ENCODE results near the gene OSBPL8. TPM values are rescaled to one million over a fixed set of nuclear protein-coding genes. Genes with fewer than 3 reads are reported as not detected.

The OSBPL8 gene
- total and polyA plus RNA-seq, 9 of the 15 experiments (the other 6 are each of a cell fraction or from before 2014, with no cell fraction given) = 17.4 to 82.7 (median 42.8) TPM

GRCh38 chr12:76383988-76384387, 175.6 kb downstream of the OSBPL8 start:
- H3K4me2 ChIP-seq (ENCODE audit: insufficient read depth, low read length) = no peak overlapping the region
- no TSS peak for BruUV-seq (replicated peaks)
- ATAC-seq = no peak
- POLR2A ChIA-PET = interaction anchor here (0.9 to 1.3 kb wide), 2 partner anchors 12 to 25 kb away, joined by 3 to 5 read pairs; no protein-coding TSS in a partner anchor
- 98% methylated on average over 3 of the region's 3 CpGs for WGBS (ENCODE audit: insufficient coverage, low coverage, missing lambda C conversion rate)
- no peaks in the 10 kb centered on the region for H3K79me2 ChIP-seq (ENCODE audit: control insufficient read depth, insufficient read depth, low read length)
- no peak overlapping the region for H3K4me3 ChIP-seq
- no peak overlapping the region for H3K9ac ChIP-seq (ENCODE audit: insufficient read depth in 1 of 2, low read depth in 2 of 2, low read length in 2 of 2)
- no peaks in the 10 kb centered on the region for H3K9me1 ChIP-seq (ENCODE audit: control insufficient read depth, insufficient read depth, low read length)
- H4K20me1 ChIP-seq (replicated peaks; ENCODE audit: control insufficient read depth, insufficient read depth, low read length) = no peaks in the 10 kb centered on the region
- H3K9me3 ChIP-seq (replicated peaks; ENCODE audit: control insufficient read depth, insufficient read depth, low read depth, low read length) = no peaks in the 10 kb centered on the region
- DNase-seq (ENCODE audit: extremely low read depth in 1 of 4, low spot score in 3 of 4) = no peak
- no peak for FAIRE-seq
- intact Hi-C loops (cut with micrococcal nuclease) (no loop called here), in situ Hi-C loops (cut with MboI) (no loop called here)
- TF ChIP-seq ZNF561 (CRISPR knock-in tag; conservative IDR thresholded peaks at IDR 0.05) (no peak), ZNF589 (CRISPR knock-in tag; IDR thresholded peaks at IDR 0.05; ENCODE audit: low read depth) (no peak), ZFX (CRISPR knock-in tag; IDR thresholded peaks at IDR 0.05) (no peak), NONO (IDR thresholded peaks at IDR 0.05; ENCODE audit: low read depth in 2 of 2, low read length in 1 of 2) (no peak), HBP1 (CRISPR knock-in tag; IDR thresholded peaks at IDR 0.05) (no peak), ZNF740 (CRISPR knock-in tag; IDR thresholded peaks at IDR 0.05) (no peak), ZNF740 (tag; IDR thresholded peaks at IDR 0.05) (no peak), RNF2 (IDR thresholded peaks at IDR 0.05) (no peak), ZNF764 (CRISPR knock-in tag; IDR thresholded peaks at IDR 0.05; ENCODE audit: low read depth) (no peak), GTF2F1 (IDR thresholded peaks at IDR 0.05; ENCODE audit: low read depth, low read length) (no peak)
- TF ChIP-seq, protein P1, sequence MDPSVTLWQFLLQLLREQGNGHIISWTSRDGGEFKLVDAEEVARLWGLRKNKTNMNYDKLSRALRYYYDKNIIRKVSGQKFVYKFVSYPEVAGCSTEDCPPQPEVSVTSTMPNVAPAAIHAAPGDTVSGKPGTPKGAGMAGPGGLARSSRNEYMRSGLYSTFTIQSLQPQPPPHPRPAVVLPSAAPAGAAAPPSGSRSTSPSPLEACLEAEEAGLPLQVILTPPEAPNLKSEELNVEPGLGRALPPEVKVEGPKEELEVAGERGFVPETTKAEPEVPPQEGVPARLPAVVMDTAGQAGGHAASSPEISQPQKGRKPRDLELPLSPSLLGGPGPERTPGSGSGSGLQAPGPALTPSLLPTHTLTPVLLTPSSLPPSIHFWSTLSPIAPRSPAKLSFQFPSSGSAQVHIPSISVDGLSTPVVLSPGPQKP (CRISPR knock-in tag; IDR thresholded peaks at IDR 0.05) = no peak
- peaks cover 0 to 3% of the 10 kb centered on the region in 2 experiments; a peak in 2 of 5 replicates for H3K4me1 ChIP-seq (replicated peaks in 1 of 2; ENCODE audit: control insufficient read depth in 2 of 2, insufficient read depth in 2 of 2, low read length in 2 of 2)
- H3K27me3 ChIP-seq (ENCODE audit: control insufficient read depth in 2 of 2, insufficient read depth in 2 of 2, low read length in 2 of 2) = no peaks in the 10 kb centered on the region
- CTCF ChIA-PET (ENCODE audit: low intra/inter-chr PET ratio) = no interaction called here
- no peak overlapping the region for H2AFZ ChIP-seq (ENCODE audit: low read depth, low read length)
- H3K27ac ChIP-seq (ENCODE audit: extremely low read depth, low read depth, low read length) = no peak overlapping the region
- peaks cover 38% of the 10 kb centered on the region; the same call in 2 of the 3 replicates for H3K36me3 ChIP-seq (ENCODE audit: control insufficient read depth, insufficient read depth, low read length)
